Measurements from ENCODE around the gene MST1R.

GRCh38 chr3:49880581-49881315, 22.9 kb downstream of the MST1R start:
- TF ChIP-seq CTCF (IDR thresholded peaks at IDR 0.05; ENCODE audit: poor library complexity, severe bottlenecking) (no peak), EZH2 (IDR thresholded peaks at IDR 0.05; ENCODE audit: borderline replicate concordance, insufficient read depth, low read length, poor library complexity, severe bottlenecking) (no peak), POLR2AphosphoS5 (IDR thresholded peaks at IDR 0.05) (no peak), REST (IDR thresholded peaks at IDR 0.05; ENCODE audit: borderline replicate concordance) (no peak), RAD21 (conservative IDR thresholded peaks at IDR 0.05) (no peak), EP300 (conservative IDR thresholded peaks at IDR 0.05; ENCODE audit: poor library complexity, severe bottlenecking) (no peak), MXI1 (conservative IDR thresholded peaks at IDR 0.05; ENCODE audit: poor library complexity, severe bottlenecking) (no peak)
